ENCODE data around the gene TSFM.

TSFM gene

DNA sequence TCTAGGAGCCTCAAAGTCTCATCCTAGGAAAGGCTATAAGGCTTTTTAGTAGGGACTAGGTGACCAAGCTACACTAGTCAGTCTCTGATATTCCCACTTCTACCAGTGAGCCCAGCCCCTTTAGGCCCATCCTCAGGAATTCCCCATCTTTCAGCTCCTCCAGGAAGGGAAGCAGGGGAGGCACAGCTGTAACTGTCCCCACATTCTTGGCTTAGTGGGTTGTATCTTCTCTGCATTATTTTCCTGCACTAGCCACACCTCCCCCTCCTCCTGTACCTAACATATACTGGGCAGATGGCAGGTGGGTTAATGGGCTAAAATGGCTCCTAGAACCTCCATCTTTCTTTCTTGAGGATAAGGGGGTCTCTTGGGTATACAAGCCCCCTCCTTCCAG lies 15.3 kb upstream of the TSFM start:
- H3K4me3 ChIP-seq (replicated peaks; ENCODE audit: insufficient read depth, low read length): no peak overlapping the region
- H3K27me3 ChIP-seq (ENCODE audit: insufficient read depth, poor library complexity, severe bottlenecking): peaks cover 28% of the 10 kb centered on the region
- DNase-seq (ENCODE audit: low read depth in 1 of 2, low spot score in 1 of 2): no peak
- H3K27ac ChIP-seq (replicated peaks): no peak overlapping the region
- TF ChIP-seq SPI1 (IDR thresholded peaks at IDR 0.05; ENCODE audit: borderline replicate concordance, low read depth): no peak
- no peak for TF ChIP-seq POLR2AphosphoS5 (IDR thresholded peaks at IDR 0.05; ENCODE audit: low read depth)
- TF ChIP-seq, protein P1, sequence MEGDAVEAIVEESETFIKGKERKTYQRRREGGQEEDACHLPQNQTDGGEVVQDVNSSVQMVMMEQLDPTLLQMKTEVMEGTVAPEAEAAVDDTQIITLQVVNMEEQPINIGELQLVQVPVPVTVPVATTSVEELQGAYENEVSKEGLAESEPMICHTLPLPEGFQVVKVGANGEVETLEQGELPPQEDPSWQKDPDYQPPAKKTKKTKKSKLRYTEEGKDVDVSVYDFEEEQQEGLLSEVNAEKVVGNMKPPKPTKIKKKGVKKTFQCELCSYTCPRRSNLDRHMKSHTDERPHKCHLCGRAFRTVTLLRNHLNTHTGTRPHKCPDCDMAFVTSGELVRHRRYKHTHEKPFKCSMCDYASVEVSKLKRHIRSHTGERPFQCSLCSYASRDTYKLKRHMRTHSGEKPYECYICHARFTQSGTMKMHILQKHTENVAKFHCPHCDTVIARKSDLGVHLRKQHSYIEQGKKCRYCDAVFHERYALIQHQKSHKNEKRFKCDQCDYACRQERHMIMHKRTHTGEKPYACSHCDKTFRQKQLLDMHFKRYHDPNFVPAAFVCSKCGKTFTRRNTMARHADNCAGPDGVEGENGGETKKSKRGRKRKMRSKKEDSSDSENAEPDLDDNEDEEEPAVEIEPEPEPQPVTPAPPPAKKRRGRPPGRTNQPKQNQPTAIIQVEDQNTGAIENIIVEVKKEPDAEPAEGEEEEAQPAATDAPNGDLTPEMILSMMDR (IDR thresholded peaks at IDR 0.05; ENCODE audit: insufficient read depth, low read length): no peak
- no peak for TF ChIP-seq GABPA (IDR thresholded peaks at IDR 0.05; ENCODE audit: low read depth)
- TF ChIP-seq, protein P2, sequence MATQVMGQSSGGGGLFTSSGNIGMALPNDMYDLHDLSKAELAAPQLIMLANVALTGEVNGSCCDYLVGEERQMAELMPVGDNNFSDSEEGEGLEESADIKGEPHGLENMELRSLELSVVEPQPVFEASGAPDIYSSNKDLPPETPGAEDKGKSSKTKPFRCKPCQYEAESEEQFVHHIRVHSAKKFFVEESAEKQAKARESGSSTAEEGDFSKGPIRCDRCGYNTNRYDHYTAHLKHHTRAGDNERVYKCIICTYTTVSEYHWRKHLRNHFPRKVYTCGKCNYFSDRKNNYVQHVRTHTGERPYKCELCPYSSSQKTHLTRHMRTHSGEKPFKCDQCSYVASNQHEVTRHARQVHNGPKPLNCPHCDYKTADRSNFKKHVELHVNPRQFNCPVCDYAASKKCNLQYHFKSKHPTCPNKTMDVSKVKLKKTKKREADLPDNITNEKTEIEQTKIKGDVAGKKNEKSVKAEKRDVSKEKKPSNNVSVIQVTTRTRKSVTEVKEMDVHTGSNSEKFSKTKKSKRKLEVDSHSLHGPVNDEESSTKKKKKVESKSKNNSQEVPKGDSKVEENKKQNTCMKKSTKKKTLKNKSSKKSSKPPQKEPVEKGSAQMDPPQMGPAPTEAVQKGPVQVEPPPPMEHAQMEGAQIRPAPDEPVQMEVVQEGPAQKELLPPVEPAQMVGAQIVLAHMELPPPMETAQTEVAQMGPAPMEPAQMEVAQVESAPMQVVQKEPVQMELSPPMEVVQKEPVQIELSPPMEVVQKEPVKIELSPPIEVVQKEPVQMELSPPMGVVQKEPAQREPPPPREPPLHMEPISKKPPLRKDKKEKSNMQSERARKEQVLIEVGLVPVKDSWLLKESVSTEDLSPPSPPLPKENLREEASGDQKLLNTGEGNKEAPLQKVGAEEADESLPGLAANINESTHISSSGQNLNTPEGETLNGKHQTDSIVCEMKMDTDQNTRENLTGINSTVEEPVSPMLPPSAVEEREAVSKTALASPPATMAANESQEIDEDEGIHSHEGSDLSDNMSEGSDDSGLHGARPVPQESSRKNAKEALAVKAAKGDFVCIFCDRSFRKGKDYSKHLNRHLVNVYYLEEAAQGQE (IDR thresholded peaks at IDR 0.05; ENCODE audit: insufficient replicate concordance, low read depth): no peak

DNA sequence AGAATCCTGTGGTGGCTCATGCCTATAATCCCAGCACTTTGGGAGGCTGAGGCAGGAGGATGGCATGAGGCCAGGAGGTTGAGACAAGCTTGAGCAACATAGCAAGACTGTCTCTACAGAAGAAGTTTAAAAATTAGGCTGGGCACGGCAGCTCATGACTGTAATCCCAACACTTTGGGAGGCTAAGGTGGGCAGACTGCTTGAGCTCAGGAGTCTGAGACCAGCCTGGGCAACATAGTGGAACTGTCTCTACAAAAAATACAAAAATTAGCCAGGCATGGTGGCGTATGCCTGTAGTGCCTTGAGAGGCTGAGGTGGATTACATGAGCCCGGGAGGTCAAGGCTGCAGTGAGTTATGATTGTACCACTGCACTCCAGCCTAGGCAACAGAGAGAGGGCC lies 14.7 kb upstream of the TSFM start:
- Histone ChIP-seq H3K4me3 (replicated peaks; ENCODE audit: insufficient read depth, low read length) (no peak overlapping the region), H3K27ac (replicated peaks) (no peak overlapping the region), H3K27me3 (ENCODE audit: insufficient read depth, poor library complexity, severe bottlenecking) (peaks cover 28% of the 10 kb centered on the region)
- TF ChIP-seq, protein P2 (IDR thresholded peaks at IDR 0.05; ENCODE audit: insufficient replicate concordance, low read depth): no peak
- TF ChIP-seq, protein P1 (IDR thresholded peaks at IDR 0.05; ENCODE audit: insufficient read depth, low read length): no peak
- TF ChIP-seq SPI1 (IDR thresholded peaks at IDR 0.05; ENCODE audit: borderline replicate concordance, low read depth) (no peak), POLR2AphosphoS5 (IDR thresholded peaks at IDR 0.05; ENCODE audit: low read depth) (no peak), GABPA (IDR thresholded peaks at IDR 0.05; ENCODE audit: low read depth) (no peak)
- no peak for DNase-seq (ENCODE audit: low read depth in 1 of 2, low spot score in 1 of 2)

DNA sequence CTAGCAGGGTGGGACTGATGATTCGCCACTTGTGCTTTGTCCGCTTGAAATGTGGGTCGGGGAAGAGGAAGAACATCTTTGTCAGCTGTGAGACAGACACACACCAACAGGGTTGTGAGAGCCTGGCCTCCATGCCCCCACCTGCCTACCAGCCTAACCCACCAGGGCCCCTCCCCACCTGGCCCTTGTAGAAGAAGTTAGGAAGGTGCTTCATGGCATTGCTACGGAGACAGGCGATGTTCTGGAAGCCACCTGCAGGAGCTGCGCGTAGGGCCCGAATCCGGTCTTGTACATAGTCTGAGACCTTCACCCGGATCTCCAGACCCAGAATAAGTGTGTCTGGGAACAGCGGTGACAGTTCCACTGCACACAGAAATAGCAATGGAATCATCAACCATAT lies 13.0 kb upstream of the TSFM start:
- Histone ChIP-seq H3K27ac (replicated peaks) (no peak overlapping the region), H3K4me3 (replicated peaks; ENCODE audit: insufficient read depth, low read length) (no peak overlapping the region), H3K27me3 (ENCODE audit: insufficient read depth, poor library complexity, severe bottlenecking) (peaks cover 24% of the 10 kb centered on the region)
- TF ChIP-seq, protein P1 (IDR thresholded peaks at IDR 0.05; ENCODE audit: insufficient read depth, low read length): no peak
- TF ChIP-seq, protein P2 (IDR thresholded peaks at IDR 0.05; ENCODE audit: insufficient replicate concordance, low read depth): no peak
- TF ChIP-seq GABPA (IDR thresholded peaks at IDR 0.05; ENCODE audit: low read depth) (no peak), POLR2AphosphoS5 (IDR thresholded peaks at IDR 0.05; ENCODE audit: low read depth) (no peak), SPI1 (IDR thresholded peaks at IDR 0.05; ENCODE audit: borderline replicate concordance, low read depth) (no peak)
- DNase-seq (ENCODE audit: low read depth in 1 of 2, low spot score in 1 of 2): no peak
